Measurements from ENCODE around the gene PRKCQ.

GRCh38 chr10:6474871-6475270, 105.2 kb downstream of the PRKCQ start:
- TF ChIP-seq CTCF (IDR thresholded peaks at IDR 0.05), result no peak
- TF ChIP-seq EZH2phosphoT487 (IDR thresholded peaks at IDR 0.05), result no peak

Measured in neural progenitor cell (in vitro differentiated cells).